ENCODE results near the gene BRMS1L.
"Not testable (repeated sequence)": the region's sequence is repeated elsewhere in the genome, so short reads cannot be mapped to it uniquely, and the experiment has no call there.

The BRMS1L gene, protein sequence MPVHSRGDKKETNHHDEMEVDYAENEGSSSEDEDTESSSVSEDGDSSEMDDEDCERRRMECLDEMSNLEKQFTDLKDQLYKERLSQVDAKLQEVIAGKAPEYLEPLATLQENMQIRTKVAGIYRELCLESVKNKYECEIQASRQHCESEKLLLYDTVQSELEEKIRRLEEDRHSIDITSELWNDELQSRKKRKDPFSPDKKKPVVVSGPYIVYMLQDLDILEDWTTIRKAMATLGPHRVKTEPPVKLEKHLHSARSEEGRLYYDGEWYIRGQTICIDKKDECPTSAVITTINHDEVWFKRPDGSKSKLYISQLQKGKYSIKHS

DNA sequence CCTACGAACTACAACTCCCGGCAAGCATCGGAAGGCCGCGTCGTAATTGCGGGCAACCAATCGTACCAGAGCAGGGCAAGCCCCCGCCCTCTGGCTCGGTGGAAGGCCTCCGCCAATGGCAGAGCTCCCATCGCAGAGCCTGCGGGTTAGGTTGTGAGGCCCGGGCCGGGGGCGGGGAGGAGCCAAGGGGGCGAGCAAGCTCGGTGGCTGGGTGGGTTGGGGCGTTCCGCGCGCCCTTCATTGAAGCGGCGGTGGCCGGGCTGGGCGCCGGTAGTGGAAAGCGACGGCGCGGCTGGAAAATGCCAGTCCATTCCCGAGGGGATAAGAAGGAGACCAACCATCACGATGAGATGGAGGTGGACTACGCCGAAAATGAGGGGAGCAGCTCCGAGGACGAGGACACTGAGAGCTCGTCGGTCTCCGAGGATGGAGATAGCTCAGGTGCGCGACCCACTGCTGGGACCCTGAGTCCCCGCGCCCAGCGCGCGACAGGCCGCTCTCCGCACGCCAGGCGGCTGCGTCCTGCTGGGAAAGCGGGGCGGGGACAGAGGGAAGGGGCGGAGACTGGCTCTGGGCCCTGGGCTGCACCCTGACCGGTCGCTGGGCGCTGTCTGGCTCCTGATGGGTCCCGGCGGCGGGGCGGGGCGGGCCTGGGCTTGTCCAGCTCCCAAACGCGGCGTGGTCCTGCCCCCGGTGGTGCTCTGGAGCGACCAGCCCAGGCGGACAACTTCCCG lies at the start of gene BRMS1L:
Gene BRMS1L (plus strand): TSS at position 121 of the 734 bp plus-strand sequence. CDS start 179 bp downstream, at position 300.
- peak; percentile 96 for DNase-seq

DNA sequence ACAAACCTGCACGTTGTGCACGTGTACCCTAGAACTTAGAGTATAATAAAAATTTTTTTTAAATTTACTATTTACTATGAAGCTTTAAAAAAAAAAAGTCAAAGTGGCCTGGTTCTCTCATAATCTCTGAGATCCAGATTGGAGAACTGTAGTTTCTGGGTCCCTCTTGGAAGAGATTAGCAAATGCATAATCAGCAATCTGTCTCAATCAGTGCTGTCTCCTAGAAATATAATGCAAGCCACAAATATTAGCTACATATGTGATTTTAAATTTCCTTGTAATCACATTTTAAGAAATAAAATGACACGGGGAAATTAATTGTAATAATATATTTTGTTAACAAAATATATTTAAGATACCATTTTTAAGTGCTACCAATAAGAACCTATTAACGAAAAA lies 49.3 kb upstream of the BRMS1L start:
- no peak for DNase-seq

DNA sequence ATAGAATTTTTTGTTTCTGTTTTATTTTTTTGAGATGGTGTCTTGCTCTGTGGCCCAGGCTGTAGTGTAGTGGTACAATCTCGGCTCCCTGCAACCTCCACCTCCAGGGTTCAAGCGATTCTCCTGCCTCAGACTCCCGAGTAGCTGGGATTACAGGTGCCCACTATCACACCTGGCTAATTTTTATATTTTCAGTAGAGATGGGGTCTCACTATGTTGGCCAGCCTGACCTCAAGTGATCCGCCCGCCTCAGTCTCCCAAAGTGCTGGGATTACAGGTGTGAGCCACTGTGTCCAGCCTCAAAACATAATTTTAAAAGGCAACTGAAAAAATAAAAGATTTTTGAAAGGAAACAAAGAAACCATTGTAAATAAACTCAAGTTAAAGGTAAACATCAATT lies 48.6 kb upstream of the BRMS1L start:
- DNase-seq = not testable (repeated sequence)

DNA sequence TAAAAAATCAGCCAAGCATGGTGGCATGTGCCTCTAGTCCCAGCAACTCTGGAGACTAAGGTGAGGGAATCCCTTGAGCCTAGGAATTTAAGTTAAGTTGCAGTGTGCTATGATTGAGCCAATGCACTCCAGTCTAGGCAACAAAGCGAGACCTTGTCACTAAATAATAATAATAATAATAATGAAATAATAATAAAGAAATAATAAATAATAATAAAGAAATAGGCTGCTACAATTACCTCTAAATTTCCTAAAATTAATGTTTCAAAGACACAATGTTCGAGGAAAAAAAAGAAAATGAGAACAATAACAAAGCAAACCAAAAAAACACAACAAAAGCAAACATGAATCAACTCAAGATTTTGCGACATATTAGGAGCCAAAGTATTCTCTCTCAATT lies 46.8 kb upstream of the BRMS1L start:
- no peak for DNase-seq

DNA sequence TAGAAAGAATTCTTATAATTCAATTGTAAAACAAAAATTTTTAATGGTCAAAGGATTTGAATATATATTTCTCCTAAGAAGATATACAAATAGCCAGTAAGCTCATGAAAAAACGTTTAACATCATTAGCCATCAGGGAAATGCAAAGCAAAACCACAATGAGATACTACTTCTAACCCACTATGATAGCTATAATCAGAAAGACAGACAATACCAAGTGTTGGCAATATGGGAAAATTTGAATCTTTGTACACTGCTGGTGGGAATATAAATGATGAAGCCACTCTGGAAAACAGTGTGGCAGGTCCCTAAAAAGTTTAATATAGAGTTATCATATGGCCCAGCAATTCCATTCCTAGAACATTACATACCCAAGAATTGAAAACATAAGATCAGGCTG lies 42.4 kb upstream of the BRMS1L start:
- no peak for DNase-seq

DNA sequence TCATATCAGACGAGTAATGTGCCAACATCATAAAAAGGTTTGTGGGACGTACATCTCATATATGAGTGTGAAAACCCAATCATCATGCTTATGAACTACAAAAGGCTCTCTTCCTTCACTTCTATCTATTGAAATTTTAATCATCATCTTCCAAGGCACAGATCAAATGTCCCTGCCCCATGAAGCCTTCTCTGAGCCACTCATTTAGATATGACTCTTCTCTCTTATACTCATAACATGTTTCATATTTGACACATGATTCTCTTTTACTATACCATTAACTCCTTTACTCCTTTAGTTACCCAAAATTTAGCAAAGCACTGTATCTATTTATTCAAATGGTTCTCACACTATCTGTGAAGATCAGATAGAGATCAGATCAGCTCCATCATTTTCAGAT lies 39.3 kb upstream of the BRMS1L start:
- DNase-seq = no peak

DNA sequence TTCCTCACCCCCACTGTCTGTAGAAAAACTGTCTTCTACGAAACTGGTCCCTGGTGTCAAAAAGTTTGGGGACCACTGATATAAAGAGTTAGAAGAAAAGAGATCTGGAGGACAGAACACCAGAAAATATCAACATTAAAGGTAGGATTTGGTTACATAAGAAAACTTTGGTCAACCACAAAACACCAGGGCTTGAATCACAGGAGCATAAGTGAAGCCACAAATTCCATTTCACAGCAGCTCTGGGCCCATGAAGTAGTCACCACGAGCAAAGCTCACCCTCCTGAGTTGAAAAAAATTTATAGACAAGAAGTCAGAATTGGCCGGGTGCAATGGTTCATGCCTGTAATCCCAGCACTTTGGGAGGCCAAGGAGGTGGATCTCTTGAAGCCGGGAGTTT lies 36.5 kb upstream of the BRMS1L start:
- DNase-seq = peak; percentile 20

DNA sequence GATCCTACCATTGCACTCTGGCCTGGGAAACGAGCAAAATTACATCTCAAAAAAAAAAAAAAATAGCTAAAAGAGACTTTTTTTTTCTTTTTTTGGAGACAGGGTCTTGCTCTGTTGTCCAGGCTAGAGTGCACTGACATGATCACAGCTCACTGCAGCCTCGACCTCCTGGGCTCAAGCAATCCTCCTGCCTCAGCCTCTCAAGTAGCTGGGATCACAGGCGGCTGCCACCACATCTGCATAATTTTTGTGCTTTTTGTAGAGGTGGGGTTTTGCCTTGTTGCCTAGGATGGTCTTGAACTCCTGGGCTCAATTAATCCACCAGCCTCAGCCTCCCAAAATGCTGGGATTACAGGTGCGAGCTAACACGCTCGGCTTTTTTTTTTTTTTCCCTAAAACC lies 28.3 kb upstream of the BRMS1L start:
- DNase-seq = no peak

DNA sequence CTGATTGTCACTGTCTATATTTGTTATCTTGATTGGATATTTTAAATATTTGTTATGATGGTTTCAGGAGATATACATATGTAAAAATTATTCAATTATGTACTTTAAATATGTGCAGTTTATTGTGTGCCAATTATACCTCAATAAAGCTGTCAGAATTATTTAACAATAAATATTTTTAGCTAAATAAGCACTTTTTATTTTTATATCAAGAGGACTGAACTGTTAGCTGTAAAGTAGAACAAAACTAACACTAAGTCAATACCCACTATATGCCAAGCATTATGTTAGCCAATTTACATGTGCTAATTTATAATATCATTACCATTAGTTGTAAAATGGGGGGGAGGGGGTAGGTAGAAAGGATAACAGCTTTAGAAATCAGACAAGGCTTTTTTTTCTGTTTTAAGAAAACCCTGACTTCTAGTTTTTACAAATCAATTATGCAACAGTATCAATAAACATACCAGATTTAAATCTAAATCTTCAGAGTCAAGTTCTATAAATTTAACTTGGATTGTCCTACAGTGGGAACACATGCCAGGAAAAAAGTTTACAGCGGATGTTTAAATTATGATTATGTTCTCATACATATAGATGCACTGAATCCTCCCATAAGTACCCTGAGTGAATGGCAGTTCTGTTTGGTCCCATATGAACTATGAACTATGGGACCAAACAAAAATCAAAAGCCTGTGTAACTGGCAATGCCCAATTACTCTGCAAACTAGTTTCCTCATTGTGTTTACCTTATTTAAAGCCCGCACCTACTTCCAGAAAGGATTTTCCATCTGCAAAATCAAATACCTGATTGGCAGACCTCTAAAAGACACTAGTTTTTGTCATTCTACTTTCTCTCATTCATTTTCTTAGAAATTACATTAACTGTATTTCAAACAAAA lies 19.9 kb upstream of the BRMS1L start:
- no peak for DNase-seq

DNA sequence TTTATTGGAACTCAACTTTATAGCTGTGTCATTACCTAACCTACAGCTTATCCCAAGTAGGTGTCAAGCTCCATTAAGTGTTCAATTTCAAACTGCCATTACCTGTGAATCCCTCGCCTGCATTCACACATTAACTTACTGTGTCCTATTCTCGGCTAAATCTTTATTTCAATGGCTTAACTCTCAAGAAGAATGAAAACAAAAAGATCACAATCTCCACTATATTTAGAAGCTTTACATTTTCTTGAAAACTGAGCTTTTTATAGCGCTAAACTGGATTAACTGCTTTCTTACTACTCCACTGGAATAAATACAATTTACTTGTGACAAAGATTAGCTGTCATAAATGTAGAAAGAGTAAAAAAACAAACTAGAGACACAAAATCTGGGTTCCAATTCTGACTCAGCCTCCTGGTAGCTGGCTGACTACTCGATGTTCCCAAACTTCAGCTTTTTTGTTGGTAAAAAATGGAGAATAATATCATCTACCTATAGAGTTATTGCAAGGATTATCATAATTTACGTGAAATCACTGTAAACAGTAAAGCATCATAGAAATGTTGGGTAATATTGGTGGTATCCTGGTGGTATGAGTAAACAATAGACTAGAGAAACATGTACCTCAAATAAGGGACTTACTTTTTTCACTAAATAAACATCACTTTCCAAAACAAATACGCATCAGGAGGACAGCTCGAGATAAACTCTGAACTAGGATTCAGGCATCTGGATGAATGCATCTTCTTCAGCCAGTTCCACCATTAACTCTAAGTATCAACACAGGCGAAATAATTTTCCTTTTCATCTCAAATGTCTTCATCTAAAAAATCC lies 18.8 kb upstream of the BRMS1L start:
- no peak for DNase-seq

DNA sequence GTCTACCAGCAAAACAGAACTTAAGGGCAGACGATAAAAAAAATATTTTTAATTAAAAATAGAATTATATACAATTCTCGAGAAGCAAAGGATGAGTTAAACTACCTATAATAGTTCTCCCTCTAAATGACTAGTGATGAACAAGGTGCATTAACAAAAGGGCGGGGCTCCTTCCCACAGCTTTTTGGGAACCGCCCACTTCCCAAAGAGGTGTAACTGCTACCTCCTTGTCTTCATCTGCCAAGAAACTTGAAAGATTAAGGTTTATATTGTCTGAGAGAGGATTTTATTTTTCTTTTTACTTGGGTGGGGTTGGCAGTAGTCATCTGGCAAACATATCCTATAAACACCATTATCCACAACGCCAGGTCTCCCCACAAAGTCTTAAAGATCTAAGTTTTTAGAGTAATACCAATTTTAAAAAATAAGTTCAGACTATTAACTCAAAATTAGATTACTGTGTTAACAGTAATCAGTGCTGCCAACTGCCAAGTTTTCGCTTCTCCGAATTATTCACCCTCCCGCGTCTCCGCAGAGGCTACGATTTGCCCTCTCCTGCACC lies 18.0 kb upstream of the BRMS1L start:
- no peak for DNase-seq

DNA sequence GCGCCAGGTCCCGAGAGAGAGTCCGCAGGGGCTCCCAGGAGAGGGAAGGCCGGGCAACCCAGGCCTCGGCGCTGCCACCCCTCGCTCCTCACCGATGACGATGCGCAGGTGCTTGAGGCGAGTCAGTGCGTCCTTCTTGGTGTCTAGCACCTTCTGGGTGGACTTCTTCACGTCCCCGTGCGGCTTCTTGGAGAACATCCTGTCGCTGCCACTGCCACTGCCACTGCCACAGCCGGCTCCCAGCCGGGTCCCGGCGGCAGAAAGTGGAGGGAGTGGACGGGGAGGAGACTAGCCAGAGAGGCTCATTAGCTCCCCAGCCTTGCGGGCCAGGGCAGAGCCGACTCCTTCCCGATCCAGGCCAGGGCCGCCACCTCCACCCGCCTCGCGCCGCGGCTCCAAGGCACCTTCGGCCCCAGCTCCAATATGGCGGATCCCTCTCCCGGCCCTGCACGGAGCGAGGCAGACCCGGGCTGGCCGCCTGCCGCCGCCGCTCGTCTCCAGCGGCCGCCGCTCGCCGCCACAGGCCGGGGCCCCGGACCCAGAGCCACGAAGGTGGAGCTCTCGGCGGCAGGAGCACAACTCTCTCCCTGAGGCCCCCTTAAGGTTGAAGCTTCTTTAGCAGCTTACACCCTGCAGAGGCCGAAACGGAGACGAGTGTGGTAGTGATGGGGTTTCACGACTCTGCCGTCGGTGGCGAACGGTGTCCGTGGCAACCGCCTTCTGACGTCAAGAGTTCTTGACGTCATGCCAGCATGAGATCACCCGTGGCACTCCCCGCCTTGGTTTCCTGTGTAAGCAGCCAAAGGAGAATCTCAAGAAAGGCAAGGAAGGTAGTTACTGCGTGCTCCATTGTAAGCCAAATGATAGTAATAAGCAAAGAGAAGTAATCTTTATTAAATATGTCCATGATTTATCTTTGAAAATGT lies 17.2 kb upstream of the BRMS1L start, which contains the start of gene RALGAPA1:
Gene RALGAPA1 (minus strand): TSS at position 658 of the 926 bp plus-strand sequence. CDS start 460 bp downstream, at position 198.
- peak; percentile 93 for DNase-seq

DNA sequence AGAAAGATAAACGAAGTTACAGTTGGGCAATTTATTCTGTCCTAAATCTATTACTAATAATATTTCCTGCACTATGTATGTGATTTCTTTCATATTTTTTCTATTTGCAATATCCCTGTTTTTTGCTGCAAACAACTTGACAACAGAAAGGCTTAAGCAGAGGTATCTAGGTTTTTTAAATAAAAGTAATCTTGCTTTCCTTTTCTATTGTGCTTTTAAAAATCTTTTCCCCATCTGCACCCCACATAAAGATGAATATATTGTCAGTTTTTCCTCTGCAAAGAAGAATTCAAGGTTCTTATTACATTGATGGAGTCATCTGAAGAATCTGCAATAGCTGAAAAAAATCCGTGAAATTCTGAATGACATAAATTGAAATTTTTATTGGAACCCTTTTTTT lies 16.5 kb upstream of the BRMS1L start:
- DNase-seq = no peak

DNA sequence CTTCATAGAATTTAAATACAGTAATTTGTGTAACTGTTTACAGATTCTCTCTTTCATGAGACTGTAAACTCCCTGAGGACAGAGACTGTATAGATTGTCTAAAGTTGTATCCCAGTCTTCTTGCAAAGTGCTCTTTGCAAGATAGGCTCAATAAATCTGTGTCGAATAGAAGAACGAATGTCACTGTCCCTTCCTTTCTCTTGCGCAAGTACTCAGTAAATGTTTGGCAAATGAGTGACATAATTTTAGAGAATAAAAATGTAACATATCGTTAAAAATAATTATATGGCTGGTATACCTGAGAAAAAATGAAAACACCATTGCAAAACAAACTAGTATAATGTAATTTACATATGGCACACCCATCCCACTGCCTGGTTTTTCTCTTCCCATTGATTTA lies 15.2 kb upstream of the BRMS1L start:
- DNase-seq = no peak

DNA sequence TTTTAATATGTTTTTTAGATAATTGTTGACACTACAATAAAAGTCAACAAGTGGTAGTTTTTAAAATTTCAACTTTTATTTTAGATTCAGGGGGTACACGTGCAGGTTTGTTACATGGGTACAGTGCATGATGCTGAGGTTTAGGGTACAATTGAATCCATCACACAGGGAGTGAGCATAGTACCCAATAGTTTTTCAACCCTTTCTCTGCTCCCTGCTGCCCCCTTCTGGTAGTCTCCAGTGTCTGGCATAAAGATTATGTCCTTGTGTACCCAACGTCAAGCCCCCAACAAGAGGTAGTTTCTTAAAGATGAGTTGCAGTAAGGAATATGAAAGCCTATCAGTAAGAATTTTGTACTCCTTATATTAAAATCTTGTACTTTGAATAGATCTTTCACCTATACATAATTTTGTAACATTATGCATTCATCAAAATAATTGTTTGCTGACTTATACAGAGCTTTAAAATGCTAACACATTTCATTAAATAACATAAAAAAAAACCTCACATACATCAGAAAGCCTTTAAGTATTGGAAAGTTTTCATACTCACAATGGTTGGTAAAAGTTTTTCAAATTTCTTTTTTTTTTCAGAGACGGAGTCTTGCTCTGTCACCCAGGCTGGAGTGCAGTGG lies 11.7 kb upstream of the BRMS1L start:
- DNase-seq = peak; percentile 83

DNA sequence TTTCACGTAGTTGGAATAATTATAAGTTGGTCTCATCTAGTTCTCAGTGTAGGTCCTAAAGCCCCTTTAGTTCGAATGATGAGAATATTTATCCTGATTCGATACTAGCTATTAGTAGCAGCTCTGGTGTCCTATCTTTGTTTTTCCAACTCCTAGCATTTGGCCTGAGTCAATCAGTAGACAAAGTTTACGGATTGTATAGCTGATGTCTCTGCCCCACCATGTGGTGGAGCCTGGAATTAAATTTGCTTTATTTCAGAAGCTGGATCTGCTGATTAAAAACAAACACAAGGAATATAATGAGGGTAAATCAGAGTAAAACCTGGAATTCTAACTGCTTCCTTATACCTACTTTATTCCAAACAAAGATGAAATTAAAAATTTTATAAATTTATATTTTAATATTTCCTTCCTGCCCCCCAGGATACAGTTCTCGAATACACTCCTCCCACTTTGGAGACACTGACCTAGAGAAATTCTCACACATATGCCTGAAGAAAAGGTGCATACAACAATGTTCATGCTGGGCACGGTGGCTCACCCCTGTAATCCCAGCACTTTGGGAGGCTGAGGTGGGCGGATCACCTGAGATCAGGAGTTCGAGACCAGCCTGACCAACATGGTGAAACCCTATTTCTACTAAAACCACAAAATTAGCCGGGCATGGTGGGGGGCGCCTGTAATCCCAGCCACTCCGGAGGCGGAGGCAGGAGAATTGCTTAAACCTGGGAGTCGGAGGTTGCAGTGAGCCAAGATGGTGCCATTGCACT lies 7.6 kb upstream of the BRMS1L start:
- DNase-seq = no peak

DNA sequence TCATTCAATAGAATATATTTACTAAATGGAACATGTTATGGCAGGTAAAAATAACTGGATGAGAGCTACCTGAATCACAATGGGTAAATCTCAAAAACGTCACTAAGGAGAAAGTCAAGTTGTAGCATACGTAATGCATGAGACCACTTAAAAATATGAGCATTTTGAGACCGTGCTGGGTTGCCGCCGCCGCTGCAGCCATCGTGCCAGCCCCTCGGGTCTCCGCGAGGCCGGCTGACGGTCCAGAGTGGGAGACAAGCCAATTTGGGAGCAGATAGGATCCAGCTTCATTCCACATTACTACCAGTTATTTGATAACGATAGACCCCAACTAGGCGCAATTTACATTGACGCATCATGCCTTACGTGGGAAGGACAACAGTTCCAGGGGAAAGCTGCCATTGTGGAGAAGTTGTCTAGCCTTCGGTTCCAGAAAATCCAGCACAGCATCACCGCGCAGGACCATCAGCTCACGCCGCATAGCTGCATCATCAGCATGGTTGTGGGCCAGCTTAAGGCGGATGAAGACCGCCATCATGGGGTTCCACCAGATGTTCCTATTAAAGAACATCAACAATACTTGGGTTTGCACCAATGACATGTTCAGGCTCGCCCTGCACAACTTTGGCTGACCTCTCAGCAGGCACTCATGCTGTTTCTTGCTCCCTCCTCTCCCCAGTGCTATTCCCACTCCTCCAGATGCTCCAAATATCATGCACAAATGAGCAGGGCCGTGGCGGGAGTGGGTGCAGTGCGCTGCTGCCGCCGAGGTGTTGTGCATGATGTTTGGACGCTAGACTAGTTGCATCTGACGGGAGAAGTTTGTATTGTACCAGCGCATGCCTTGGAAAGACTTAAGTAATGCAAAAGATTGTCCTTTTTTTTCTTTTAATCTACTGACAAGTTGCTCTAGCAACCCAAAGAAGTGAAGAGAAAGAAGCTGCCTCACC lies 6.3 kb upstream of the BRMS1L start:
- no peak for DNase-seq

Measured in activated CD8-positive, alpha-beta memory T cell treated with anti-CD3 and anti-CD28 coated beads, Interleukin-2, amount 50 U/mL, for 4 hours (primary cell).